RKO (cell line): ENCODE data around the gene AP1S3.
"Not testable (repeated sequence)": the region's sequence is repeated elsewhere in the genome, so short reads cannot be mapped to it uniquely, and the experiment has no call there.

Experiments used
- DNase-seq: peaks from one replicate; pipeline ENCODE4 v3.0.0-alpha.2; 2016; ENCODE audit warnings: low spot score

Gene AP1S3

GRCh38 chr2:223837287-223838061 lies at the start of gene AP1S3:
Gene AP1S3 (minus strand): TSS chr2:223837582. CDS start chr2:223837450, 132 bp downstream.
- no peak for DNase-seq

- no peak for DNase-seq
These were observed 49.7 kb upstream of the AP1S3 start for GRCh38 chr2:223887127-223887526.

- no peak for DNase-seq
These were observed 49.3 kb upstream of the AP1S3 start for GRCh38 chr2:223886726-223887125.

- peak; percentile 33 for DNase-seq
These were observed 47.0 kb upstream of the AP1S3 start for GRCh38 chr2:223884399-223884798.

- no peak for DNase-seq
These were observed 45.3 kb upstream of the AP1S3 start for GRCh38 chr2:223882715-223883114.

GRCh38 chr2:223880796-223881195 lies 43.4 kb upstream of the AP1S3 start:
- no peak for DNase-seq

GRCh38 chr2:223877721-223878410 lies 40.5 kb upstream of the AP1S3 start:
- no peak for DNase-seq

DNA sequence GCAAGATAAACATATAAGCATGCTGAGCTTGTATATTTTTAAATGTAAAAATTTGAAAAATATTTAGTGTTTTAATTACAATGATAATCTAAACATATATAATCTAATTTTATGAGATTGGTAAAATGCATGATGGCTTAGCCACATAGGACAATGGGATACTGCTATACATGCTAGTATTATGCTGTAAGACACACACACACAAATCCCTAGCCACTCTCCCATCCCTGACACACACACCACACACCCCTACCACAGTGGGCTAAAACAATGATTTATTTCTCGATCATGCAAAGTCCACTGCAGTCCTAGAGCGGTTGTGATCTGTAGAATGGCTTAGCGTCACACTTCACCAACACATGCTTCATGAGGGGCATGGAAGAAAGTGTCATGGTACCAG lies 36.3 kb upstream of the AP1S3 start:
- no peak for DNase-seq

DNA sequence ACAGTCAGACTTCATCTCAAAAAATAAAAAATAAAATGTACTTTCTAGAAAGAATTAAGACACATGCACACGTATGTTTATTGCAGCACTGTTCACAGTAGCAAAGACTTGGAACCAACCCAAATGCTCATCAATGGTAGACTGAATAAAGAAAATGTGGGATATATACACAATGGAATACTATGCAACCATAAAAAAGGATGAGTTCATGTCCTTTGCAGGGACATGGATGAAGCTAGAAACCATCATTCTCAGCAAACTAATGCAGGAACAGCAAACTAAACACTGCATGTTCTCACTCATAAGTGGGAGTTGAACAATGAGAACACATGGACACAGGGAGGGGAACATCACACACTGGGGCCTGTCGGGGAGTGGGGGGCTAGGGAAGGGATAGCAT lies 35.4 kb upstream of the AP1S3 start:
- not testable (repeated sequence) for DNase-seq

DNA sequence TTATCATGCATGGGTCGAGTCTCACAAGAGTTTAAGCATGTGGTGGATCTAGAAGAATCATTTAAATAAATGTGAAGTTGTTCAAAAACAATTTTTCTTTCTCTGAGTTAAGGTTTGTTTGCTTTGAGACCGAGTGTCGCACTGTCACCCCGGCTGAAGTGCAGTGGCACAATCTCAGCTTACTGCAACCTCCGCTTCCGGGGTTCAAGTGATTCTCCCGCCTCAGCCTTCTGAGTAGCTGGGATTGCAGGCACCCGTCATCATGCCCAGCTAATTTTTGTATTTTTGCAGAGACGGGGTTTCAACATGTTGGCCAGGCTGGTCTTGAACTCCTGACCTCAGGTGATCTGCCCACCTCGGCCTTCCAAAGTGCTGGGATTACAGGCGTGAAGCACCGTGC lies 34.3 kb upstream of the AP1S3 start:
- DNase-seq: not testable (repeated sequence)

DNA sequence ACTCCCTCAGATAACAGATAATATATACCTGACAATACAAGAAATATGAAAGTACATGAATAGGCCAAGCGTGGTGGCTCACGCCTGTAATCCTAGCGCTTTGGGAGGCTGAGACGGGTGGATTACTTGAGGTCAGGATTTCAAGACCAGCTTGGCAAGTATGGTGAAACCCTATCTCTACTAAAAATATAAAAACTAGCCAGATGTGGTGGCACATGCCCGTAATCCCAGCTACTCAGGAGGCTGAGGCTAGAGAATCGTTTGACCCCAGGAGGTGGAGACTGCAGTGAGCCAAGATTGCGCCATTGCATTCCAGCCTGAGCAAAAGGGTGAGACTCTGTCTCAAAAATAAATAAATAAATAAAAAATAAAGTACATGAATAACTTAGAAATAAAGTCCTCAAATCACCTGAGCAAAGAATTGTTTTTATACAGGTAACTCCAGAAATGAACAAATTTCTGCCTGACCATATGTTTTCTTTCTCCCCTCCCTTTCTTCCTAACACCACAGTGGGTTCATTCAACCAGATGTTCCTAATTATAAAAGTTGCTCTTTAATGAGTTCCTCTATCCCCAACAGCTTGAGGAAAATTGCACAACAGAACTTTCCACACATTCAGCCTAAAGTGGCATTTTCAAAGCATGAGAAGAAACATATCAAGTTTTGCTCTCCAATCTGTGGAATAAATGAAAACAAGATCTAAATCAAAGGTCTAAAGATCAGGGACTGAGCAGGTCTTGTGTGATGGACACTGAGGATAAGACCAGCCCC lies 33.6 kb upstream of the AP1S3 start:
- DNase-seq: no peak

DNA sequence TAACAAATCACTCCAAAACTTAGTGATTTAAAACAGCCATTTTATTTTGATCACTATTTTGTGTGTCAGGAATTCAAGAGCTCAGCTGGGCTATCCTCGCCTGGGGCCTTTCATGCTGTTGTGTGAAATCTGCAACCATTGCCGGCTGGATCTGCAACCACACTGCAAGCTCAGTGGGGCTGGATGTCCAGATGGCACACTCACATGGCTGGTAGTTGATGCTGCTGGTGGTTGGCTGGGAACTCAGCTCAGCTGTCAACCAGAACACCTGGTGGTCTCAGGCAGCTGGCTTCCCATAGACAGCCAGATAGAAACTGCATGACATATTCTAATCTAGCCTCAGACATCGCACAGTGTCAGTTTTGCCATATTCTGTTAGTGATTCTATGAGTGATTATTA lies 30.6 kb upstream of the AP1S3 start:
- DNase-seq: no peak

- no peak for DNase-seq
These were observed 28.6 kb upstream of the AP1S3 start for GRCh38 chr2:223865907-223866508.

DNA sequence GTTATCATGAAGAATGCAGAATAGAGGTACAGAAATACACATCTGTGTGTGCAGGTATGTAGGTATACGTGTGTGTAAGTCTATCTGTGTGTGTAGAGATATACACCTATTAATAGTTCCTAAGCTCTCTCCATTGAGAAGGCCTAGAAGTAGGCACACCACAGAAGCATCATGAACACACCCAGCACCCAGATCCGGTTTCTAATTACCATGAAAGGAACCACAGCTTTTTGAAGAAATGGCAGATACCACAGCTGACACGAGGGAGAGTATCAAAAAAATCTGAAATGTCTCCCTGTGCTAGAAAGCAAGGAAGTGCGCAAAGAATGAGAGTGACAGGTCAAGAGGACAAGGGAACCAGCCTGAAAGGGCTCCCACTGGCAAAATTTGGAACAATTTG lies 27.7 kb upstream of the AP1S3 start:
- no peak for DNase-seq

DNA sequence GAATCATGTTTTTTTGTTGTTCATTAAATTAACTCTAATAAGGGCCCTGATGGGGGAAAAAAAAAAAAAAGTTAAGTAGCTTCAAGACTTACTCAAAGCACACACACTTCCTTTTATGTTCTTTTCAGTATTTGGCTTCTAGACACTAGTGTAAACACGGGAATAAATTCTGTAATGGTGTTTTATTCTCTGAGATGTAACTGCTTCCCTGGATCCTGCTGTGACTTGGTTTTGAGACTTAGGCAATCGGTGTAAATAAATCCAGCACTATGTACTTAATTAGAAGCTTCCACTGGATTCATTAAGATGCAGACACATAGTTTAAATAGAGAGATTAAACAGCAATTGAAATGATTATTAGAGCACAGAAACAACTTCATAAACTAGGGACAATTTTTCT lies 26.1 kb upstream of the AP1S3 start:
- no peak for DNase-seq

DNA sequence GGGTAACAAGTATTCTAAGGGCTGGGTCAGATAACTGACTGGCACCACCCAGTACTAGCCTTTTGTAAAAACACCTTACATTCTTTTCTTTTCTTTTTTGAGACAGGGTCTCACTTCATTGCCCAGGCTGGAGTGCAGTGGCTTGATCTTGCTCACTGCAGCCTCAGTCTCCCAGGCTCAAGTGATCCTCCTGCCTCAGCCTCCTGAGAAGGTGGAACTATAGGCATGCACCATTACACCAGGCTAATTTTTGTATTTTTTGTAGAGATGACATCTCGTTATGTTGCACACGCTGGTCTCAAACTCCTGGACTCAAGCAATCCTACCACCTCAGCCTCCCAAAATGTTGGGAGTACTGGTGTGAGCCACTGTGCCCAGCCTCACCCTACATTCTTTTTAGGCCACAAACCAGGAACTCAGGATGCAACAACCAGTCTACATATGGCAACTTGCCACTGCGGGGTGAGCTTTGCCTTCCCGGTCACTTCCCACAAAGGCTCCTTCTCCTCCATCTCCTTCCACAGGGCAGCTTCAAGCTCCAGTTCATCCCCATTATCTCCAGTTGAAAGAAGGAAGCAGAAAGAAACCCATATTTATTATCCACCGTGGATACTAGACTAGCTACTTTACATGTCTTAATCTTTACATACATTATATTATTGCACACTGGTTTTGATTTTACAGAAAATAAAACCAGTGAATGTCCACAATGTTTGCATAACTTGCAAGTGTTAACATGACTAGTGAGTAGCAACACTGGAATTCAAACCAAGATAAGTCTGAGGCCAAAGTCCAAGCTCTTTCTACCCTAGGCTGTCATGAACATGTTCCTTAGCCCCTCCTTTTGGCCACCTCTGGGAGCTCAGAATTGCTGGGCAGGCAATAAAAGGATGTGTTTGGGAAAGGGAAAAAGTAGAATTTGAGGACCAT lies 23.7 kb upstream of the AP1S3 start:
- peak; percentile 69 for DNase-seq

GRCh38 chr2:223859070-223859469 lies 21.7 kb upstream of the AP1S3 start:
- no peak for DNase-seq

- no peak for DNase-seq
These were observed 19.2 kb upstream of the AP1S3 start for GRCh38 chr2:223856584-223856983.

- DNase-seq: no peak
These were observed 18.6 kb upstream of the AP1S3 start for GRCh38 chr2:223856021-223856420.

DNA sequence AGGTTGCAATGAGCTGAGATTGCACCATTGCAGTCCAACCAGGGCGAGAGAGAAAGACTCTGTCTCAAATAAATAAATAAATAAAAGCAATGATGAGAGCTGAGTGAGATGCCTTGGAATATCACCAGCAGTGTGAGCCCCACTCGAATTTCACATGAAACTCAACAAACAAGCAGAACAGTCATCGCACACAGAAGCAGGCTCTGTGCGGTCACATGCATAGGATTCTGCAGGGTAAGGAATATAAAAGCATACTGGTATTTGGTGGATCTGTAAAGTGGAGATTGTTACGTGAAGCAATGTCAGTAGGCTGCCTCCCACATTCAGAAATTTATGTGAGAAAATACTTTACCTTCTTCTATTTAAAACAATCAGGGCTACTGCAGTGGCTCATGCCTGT lies 18.0 kb upstream of the AP1S3 start:
- no peak for DNase-seq

DNA sequence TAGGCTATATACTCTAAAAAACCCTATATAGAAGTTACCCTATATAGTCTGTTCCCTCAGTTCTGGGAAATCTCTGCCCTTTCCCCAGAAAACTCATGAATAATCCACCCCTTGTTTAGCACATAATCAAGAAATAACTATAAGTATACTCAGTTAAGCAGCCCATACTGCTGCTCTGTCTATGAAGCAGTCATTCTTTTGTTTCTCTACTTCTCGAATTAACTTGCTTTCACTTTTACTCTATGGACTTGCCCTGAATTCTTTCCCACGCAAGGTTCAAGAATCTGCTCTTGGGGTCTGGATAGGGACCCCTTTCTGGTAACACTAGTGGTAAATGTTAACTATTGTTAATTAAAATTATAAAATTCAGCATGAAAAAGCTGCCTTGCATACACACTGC lies 17.4 kb upstream of the AP1S3 start:
- no peak for DNase-seq
